Lower lobe of right lung (tissue), 2 donors: ENCODE measurements around the gene ARAP1. TPM values are rescaled to one million over a fixed set of nuclear protein-coding genes. Genes with fewer than 3 reads are reported as not detected.

ENCODE experiments used
- ATAC-seq, 2 donors: fragments of 200-7000 bp; cut with Tn5 transposase; one replicate each; pipeline ENCODE4 v1.9.1; 2020 to 2022; ENCODE audit warnings: mild to moderate bottlenecking in 2 of 2, moderate library complexity in 2 of 2
- DNase-seq: peaks from one replicate; pipeline ENCODE4 v3.0.0-alpha.2; 2020
- H3K27ac ChIP-seq: fragments of 200-600 bp; one replicate; pipeline ENCODE4 v1.8.0; 2022
- H3K27me3 ChIP-seq: fragments of 200-600 bp; one replicate; pipeline ENCODE4 v1.8.0; 2022; ENCODE audit warnings: low read depth
- H3K36me3 ChIP-seq: fragments of 200-600 bp; one replicate; pipeline ENCODE4 v1.8.0; 2022; ENCODE audit warnings: mild to moderate bottlenecking
- H3K4me1 ChIP-seq: fragments of 200-600 bp; one replicate; pipeline ENCODE4 v1.8.0; 2022
- H3K4me3 ChIP-seq: fragments of 200-600 bp; one replicate; pipeline ENCODE4 v1.8.0; 2022; ENCODE audit warnings: mild to moderate bottlenecking
- H3K9me3 ChIP-seq: fragments of 200-600 bp; one replicate; pipeline ENCODE4 v1.8.0; 2022
- CTCF ChIP-seq: fragments of 200-600 bp; IDR thresholded peaks from one replicate; pipeline ENCODE4 v1.8.0; 2022; ENCODE audit warnings: antibody characterized with exemption, mild to moderate bottlenecking
- intact Hi-C: fragments of 100-400 bp; cut with DNase I; formaldehyde crosslinking; loops from one replicate; pipeline ENCODE4 v1.11.0; 2022
- total RNA-seq: library from RNA; stranded (reverse); fragmentation: NEBNext Ultra II Directional; extraction: Animal tissue kit (Norgen Biotek cat#: 25700); gene quantifications from one replicate; pipeline ENCODE4 v1.2.1, GENCODE V29; 2021
- donor health status: DM: no; HTN: yes; CAD: no; lungs with severe emphysema.

Gene ARAP1
- total RNA-seq, 1 donor from 2014 or later: 276 TPM

DNA sequence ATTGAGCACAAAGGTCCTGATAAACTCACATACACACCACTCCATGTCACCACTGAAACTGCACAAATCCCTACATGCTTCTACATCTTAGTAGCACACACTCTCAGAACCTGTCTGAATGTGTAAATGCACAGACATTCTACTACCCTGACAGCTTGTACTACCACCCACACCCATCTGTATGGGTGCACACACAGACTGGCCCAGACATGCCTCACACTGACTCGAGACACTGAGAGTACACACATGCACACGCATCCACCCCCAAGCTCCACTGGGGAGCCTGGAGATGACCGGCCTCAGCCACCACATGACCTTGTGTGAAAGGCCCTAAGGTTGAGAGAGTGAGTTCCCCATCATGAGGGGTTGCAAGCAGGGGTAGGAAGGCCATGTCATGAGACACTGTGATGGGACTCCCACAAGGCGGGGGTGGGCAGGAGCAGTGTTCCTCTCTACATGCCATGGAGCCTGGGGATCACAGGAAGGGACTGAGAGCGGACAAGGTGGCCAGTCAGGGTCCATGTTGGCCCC lies 28.1 kb downstream of the ARAP1 start:
- DNase-seq (no peak), ATAC-seq (no peak)
- H3K27me3 ChIP-seq: no peaks in the 10 kb centered on the region
- H3K4me1 ChIP-seq: peaks cover 75% of the 10 kb centered on the region
- no peaks in the 10 kb centered on the region for H3K9me3 ChIP-seq
- H3K27ac ChIP-seq: peak overlapping the region; percentile 36
- no peak overlapping the region for H3K4me3 ChIP-seq
- no peak for TF ChIP-seq CTCF
- intact Hi-C loops: no loop called here
- H3K36me3 ChIP-seq: peaks cover 26% of the 10 kb centered on the region

GRCh38 chr11:72723508-72723907 lies 28.7 kb downstream of the ARAP1 start:
- H3K4me1 ChIP-seq: peaks cover 80% of the 10 kb centered on the region
- intact Hi-C loops: no loop called here
- no peaks in the 10 kb centered on the region for H3K27me3 ChIP-seq
- ATAC-seq (peak; percentile 1 to 18), DNase-seq (no peak)
- no peak for TF ChIP-seq CTCF
- H3K4me3 ChIP-seq: no peak overlapping the region
- peaks cover 32% of the 10 kb centered on the region for H3K36me3 ChIP-seq
- H3K9me3 ChIP-seq: no peaks in the 10 kb centered on the region
- peak overlapping the region; percentile 90 for H3K27ac ChIP-seq

- Histone ChIP-seq H3K27ac (peak overlapping the region; percentile 90), H3K4me1 (peaks cover 83% of the 10 kb centered on the region), H3K27me3 (no peaks in the 10 kb centered on the region), H3K4me3 (peak overlapping the region; percentile 79), H3K9me3 (no peaks in the 10 kb centered on the region), H3K36me3 (peaks cover 43% of the 10 kb centered on the region)
- intact Hi-C loops: no loop called here
- ATAC-seq: peak; percentile 86 to 87
- no peak for TF ChIP-seq CTCF
- peak; percentile 91 for DNase-seq
Measured at GRCh38 chr11:72722050-72722748, 30.0 kb downstream of the ARAP1 start.

- Histone ChIP-seq H3K4me1 (peaks cover 88% of the 10 kb centered on the region), H3K27me3 (no peaks in the 10 kb centered on the region), H3K36me3 (peaks cover 46% of the 10 kb centered on the region), H3K4me3 (peak overlapping the region; percentile 79), H3K27ac (peak overlapping the region; percentile 90), H3K9me3 (no peaks in the 10 kb centered on the region)
- ATAC-seq (peak; percentile 18 to 20), DNase-seq (peak; percentile 75)
- TF ChIP-seq CTCF: no peak
- intact Hi-C loops: no loop called here
Measured at GRCh38 chr11:72721689-72722049, 30.5 kb downstream of the ARAP1 start.

GRCh38 chr11:72721276-72721675 lies 30.9 kb downstream of the ARAP1 start:
- H3K27ac ChIP-seq: peak overlapping the region; percentile 90
- H3K27me3 ChIP-seq: no peaks in the 10 kb centered on the region
- peak overlapping the region; percentile 79 for H3K4me3 ChIP-seq
- ATAC-seq: no peak
- H3K36me3 ChIP-seq: peaks cover 46% of the 10 kb centered on the region
- intact Hi-C loops: no loop called here
- no peaks in the 10 kb centered on the region for H3K9me3 ChIP-seq
- no peak for TF ChIP-seq CTCF
- DNase-seq: no peak
- peaks cover 92% of the 10 kb centered on the region for H3K4me1 ChIP-seq
